GM12874 (cell line): Measurements from ENCODE around the gene FAM53B.

Source experiments
- TF ChIP-seq, protein P1 (sequence below): IDR thresholded peaks from 2 replicates; pipeline ENCODE4 v1.5.1; 2011; ENCODE audit warnings: low read depth, mild to moderate bottlenecking, control low read depth, low read length, moderate library complexity; ENCODE audit not compliant: insufficient read depth

The FAM53B gene

DNA sequence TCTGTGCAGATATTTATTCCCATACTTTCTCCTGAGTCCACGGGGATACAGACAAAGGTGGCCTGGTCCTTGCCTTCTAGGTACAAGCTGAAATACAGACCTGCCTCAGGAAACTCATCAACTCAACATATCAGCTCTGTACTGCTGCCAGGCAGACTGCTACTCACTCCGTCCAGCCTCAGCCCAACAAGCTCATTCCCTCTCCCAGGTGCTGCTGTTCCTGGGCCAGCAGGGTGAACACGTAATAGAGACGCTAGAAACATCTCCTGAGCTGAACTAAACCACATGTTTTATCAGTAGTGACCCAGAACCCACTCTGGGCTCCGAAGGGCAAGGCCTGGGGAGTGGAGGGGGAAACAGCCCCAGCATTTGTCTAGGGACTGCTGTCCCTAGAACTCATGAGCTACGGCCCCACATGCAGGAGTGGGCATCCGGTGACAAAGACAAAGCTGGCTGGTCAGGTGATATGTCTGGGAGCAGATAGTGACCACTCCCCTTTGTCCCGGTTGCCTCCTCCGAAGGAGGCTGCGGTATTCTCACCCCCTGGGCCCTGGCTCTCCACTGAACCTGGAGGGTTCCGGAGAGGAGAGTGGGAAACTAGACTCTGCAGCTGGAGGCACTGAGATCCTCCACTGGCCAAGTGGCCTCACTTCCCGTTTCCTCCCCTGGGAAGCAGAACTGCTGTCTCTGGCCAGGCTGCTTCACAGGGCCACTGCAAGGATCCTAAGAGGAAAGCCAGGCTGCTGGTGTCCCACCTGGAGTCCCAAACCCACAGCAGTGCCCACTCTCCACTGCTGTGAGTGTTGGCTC is 116.1 kb downstream of the FAM53B start:
- TF ChIP-seq, protein P1, sequence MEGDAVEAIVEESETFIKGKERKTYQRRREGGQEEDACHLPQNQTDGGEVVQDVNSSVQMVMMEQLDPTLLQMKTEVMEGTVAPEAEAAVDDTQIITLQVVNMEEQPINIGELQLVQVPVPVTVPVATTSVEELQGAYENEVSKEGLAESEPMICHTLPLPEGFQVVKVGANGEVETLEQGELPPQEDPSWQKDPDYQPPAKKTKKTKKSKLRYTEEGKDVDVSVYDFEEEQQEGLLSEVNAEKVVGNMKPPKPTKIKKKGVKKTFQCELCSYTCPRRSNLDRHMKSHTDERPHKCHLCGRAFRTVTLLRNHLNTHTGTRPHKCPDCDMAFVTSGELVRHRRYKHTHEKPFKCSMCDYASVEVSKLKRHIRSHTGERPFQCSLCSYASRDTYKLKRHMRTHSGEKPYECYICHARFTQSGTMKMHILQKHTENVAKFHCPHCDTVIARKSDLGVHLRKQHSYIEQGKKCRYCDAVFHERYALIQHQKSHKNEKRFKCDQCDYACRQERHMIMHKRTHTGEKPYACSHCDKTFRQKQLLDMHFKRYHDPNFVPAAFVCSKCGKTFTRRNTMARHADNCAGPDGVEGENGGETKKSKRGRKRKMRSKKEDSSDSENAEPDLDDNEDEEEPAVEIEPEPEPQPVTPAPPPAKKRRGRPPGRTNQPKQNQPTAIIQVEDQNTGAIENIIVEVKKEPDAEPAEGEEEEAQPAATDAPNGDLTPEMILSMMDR, result no peak

GRCh38 chr10:124626759-124627380 is 117.3 kb downstream of the FAM53B start:
- TF ChIP-seq, protein P1, result no peak

DNA sequence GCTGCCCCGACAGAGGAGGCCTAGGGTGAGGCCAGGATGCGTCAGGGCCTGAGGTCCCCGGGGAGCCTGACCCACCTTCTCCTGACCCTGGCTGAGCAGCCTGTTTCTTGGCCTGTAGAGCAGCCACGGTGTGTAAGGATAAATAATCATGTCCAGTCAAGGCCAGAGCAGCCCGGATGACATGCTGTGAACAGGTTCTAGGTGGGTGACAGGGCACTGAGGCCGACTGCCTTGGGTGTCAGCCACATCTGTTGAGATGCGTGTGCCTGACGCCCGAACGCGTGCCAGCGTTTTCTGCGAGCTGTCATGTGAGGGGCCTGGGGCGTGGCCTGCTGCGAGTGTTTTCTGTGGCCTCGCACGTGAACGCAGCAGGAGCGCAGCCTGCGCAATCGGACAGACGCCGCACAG is 118.3 kb downstream of the FAM53B start:
- TF ChIP-seq, protein P1, result no peak

DNA sequence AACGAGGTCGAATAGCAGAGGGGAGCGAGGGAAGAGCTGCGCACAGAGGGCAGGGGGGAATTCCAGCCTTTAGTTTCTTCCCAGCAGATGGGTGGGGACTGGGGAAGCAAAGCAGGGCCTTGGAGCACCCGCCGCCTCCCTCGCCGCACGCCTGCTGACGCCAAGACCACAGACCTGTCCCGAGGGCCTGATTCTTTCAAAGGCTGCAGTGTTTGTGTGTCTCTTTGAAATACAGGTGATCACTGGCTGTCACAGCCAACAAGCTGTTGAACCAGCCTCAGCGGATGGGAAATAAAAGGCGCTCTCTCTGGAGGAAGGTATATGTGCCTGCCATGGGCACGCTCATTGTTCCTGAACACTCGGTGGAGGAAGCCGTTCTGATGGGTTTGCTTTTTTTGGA is 119.3 kb downstream of the FAM53B start:
- TF ChIP-seq, protein P1, result no peak

- TF ChIP-seq, protein P1, result no peak
Observed at GRCh38 chr10:124624466-124624865, 119.7 kb downstream of the FAM53B start.

DNA sequence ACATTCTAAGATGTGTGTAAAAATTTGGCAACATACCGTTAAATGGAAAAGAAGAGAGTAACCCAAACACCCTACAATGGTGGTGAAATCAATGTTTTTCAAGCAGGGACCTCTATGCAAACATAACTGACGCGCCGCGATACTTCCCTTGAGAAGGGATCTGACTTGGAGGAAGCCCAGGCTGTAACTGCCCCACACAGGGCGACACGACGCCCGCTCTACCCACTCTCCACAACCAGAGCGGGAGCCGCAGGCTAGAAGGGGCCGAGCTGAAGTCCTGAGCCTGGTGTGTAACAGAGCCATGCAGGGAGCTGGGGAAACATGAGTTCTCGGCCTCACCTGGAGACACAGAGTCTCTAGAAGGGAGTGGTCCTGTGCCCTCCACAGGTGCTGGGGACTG is 120.2 kb downstream of the FAM53B start:
- TF ChIP-seq, protein P1, result no peak

DNA sequence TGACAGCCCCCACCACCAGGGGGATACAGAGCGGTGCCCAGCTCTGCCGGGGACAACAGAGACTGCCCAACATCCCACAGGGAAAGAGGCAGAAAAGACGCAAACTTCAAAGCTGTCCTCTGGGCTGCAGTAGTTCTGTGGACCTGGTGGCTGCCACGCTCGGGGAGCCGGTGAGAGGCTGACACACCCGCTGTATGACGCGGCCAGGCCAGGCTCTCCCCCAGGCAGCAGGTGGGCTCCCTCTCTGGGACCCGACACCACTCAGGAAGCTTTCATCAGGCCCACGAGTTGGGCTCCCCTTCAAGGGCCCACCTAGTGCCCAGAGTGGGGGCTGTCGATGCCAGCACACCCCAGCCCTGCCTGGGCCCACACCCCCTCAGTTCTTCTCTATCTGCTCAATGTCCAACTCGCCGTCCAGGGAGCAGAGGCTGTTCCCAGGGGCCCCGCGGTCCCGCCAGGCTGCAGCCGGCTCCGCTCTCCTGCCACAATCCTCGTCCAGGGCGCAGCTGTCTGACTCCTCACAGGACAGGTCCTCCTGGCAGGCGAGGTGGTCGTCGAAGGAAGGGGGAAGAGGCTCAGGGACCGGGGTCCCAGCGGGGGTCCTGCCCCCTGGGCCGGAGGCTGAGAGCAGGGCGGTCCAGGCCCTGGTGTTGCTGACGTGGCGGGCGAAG is 121.2 kb downstream of the FAM53B start:
- TF ChIP-seq, protein P1, result no peak
